Ovary (tissue), 3 donors: ENCODE results near the gene GRN.
"Not testable (repeated sequence)": the region's sequence is repeated elsewhere in the genome, so short reads cannot be mapped to it uniquely, and the experiment has no call there.

Experiments
- POLR2A ChIP-seq: fragments of 450-650 bp; IDR thresholded peaks from one replicate; pipeline ENCODE4 v1.6.1; 2017; ENCODE audit warnings: antibody characterized with exemption, mild to moderate bottlenecking, moderate library complexity
- TF ChIP-seq, protein P1 (sequence below), 3 donors: fragments of 450-650 bp in 2 of 3; fragments of 200-600 bp in 1 of 3; IDR thresholded peaks; one replicate each; pipeline versions ENCODE4 v1.5.1 to v1.8.0; 2016 to 2022; ENCODE audit warnings: antibody characterized with exemption in 3 of 3, mild to moderate bottlenecking in 1 of 3
- donor health status: DM: no; HTN: no; CAD: no.

DNA sequence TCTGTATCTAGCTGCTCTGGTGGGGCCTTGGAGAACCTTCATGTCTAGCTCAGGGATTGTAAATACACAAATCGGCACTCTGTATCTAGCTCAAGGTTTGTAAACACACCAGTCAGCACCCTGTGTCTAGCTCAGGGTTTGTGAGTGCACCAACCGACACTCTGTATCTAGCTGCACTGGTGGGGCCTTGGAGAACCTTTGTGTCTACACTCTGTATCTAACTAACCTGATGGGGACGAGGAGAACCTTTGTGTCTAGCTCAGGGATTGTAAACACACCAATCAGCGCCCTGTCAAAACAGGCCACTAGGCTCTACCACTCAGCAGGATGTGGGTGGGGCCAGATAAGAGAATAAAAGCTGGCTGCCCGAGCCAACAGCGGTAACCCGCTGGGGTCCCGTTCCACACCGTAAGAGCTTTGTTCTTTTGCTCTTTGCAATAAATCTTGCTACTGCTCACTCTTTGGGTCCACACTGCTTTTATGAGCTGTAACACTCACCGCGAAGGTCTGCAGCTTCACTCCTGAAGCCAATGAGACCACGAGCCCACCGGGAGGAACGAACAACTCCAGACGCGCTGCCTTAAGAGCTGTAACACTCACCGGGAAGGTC lies 24.4 kb downstream of the GRN start:
- TF ChIP-seq, protein P1, sequence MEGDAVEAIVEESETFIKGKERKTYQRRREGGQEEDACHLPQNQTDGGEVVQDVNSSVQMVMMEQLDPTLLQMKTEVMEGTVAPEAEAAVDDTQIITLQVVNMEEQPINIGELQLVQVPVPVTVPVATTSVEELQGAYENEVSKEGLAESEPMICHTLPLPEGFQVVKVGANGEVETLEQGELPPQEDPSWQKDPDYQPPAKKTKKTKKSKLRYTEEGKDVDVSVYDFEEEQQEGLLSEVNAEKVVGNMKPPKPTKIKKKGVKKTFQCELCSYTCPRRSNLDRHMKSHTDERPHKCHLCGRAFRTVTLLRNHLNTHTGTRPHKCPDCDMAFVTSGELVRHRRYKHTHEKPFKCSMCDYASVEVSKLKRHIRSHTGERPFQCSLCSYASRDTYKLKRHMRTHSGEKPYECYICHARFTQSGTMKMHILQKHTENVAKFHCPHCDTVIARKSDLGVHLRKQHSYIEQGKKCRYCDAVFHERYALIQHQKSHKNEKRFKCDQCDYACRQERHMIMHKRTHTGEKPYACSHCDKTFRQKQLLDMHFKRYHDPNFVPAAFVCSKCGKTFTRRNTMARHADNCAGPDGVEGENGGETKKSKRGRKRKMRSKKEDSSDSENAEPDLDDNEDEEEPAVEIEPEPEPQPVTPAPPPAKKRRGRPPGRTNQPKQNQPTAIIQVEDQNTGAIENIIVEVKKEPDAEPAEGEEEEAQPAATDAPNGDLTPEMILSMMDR (IDR thresholded peaks at IDR 0.05): not testable (repeated sequence)
- TF ChIP-seq POLR2A: not testable (repeated sequence)
